Ovary (tissue), 3 donors: ENCODE measurements around the gene VGLL4.

Experiments
- CTCF ChIP-seq, 3 donors: fragments of 450-650 bp in 2 of 3; fragments of 200-600 bp in 1 of 3; IDR thresholded peaks; one replicate each; pipeline versions ENCODE4 v1.5.1 to v1.8.0; 2016 to 2022; ENCODE audit warnings: antibody characterized with exemption in 3 of 3, mild to moderate bottlenecking in 1 of 3
- EP300 ChIP-seq: sonication (generic); formaldehyde crosslinking; IDR thresholded peaks from one replicate; pipeline ENCODE4 v1.6.1; 2017; ENCODE audit warnings: antibody characterized with exemption
- donor health status: DM: no; HTN: no; CAD: no.

- TF ChIP-seq EP300 = no peak
- TF ChIP-seq CTCF (IDR thresholded peaks at IDR 0.05) = no peak
These were observed 85.3 kb downstream of the VGLL4 start for GRCh38 chr3:11558411-11558903.
